ENCODE data around the gene SPIB. TPM values are rescaled to one million over a fixed set of nuclear protein-coding genes. Genes with fewer than 3 reads are reported as not detected.

Gene SPIB
- total and polyA plus RNA-seq, 4 donors: 0.09 to 5.0 (median 0.36) TPM

- peaks cover 6 to 33% (median 19%) of the 10 kb centered on the region in 4 donors for H3K36me3 ChIP-seq (ENCODE audit: control insufficient read depth in 4 of 4, insufficient read depth in 3 of 4, low read depth in 1 of 4, low read length in 3 of 4)
- WGBS: under 1% methylated on average over 78 of the region's 78 CpGs
Observed at GRCh38 chr19:50383852-50384684, 34.7 kb upstream of the SPIB start, which contains the start of gene POLD1. Gene POLD1 (plus strand): TSS chr19:50384347. CDS start chr19:50398852, 14,505 bp downstream.

GRCh38 chr19:50384685-50385535, 33.8 kb upstream of the SPIB start:
- H3K4me1 ChIP-seq (ENCODE audit: control insufficient read depth in 4 of 4, insufficient read depth in 4 of 4, low read length in 3 of 4): peaks cover 0 to 12% (median 10%) of the 10 kb centered on the region in 4 donors
- H3K9me3 ChIP-seq (ENCODE audit: control insufficient read depth in 4 of 4, low read length in 3 of 4): no peaks in the 10 kb centered on the region
- H3K27ac ChIP-seq (ENCODE audit: low read depth in 1 of 2, low read length in 2 of 2): peak overlapping the region; percentile 75 to 78
- no peak for DNase-seq (ENCODE audit: low spot score)
- H3K4me3 ChIP-seq (ENCODE audit: low read depth in 1 of 3, low read length in 3 of 3): peak overlapping the region; percentile 27 to 82 (median 63)
- H3K36me3 ChIP-seq (ENCODE audit: control insufficient read depth in 4 of 4, insufficient read depth in 3 of 4, low read depth in 1 of 4, low read length in 3 of 4): peaks cover 4 to 25% (median 15%) of the 10 kb centered on the region in 4 donors
- H3K27me3 ChIP-seq (ENCODE audit: control insufficient read depth in 4 of 4, insufficient read depth in 4 of 4, low read length in 3 of 4): no peaks in the 10 kb centered on the region
- 24% methylated on average over 26 of the region's 26 CpGs for WGBS
- H3K9ac ChIP-seq (ENCODE audit: low read depth in 1 of 2, low read length in 2 of 2): peak overlapping the region; percentile 4 to 69
- TF ChIP-seq TAF1 (conservative IDR thresholded peaks at IDR 0.05) (no peak), CTCF (IDR thresholded peaks at IDR 0.05; ENCODE audit: low read depth, low read length, missing input control) (no peak), HNF4G (IDR thresholded peaks at IDR 0.05) (no peak), ZBTB33 (IDR thresholded peaks at IDR 0.05) (no peak), GABPA (IDR thresholded peaks at IDR 0.05 in 1 of 2, conservative IDR thresholded peaks at IDR 0.05 in 1 of 2) (no peak), ATF3 (IDR thresholded peaks at IDR 0.05) (no peak), FOXA1 (IDR thresholded peaks at IDR 0.05) (no peak), MAX (IDR thresholded peaks at IDR 0.05) (no peak)

More at GRCh38 chr19:50383852-50384684, 34.7 kb upstream of the SPIB start, which contains the start of gene POLD1:
- Histone ChIP-seq H3K4me3 (ENCODE audit: low read depth in 1 of 3, low read length in 3 of 3) (peak within 1 kb of the TSS; percentile 27 to 82 (median 63)), H3K4me1 (ENCODE audit: control insufficient read depth in 4 of 4, insufficient read depth in 4 of 4, low read length in 3 of 4) (peaks cover 0 to 12% (median 10%) of the 10 kb centered on the region in 4 donors), H3K27me3 (ENCODE audit: control insufficient read depth in 4 of 4, insufficient read depth in 4 of 4, low read length in 3 of 4) (no peaks in the 10 kb centered on the region), H3K9me3 (ENCODE audit: control insufficient read depth in 4 of 4, low read length in 3 of 4) (no peaks in the 10 kb centered on the region), H3K27ac (ENCODE audit: low read depth in 1 of 2, low read length in 2 of 2) (peak within 1 kb of the TSS; percentile 75 to 78), H3K9ac (ENCODE audit: low read depth in 1 of 2, low read length in 2 of 2) (peak within 1 kb of the TSS; percentile 4 to 69)
- peak; percentile 98 for DNase-seq (ENCODE audit: low spot score)
- TF ChIP-seq ATF3 (IDR thresholded peaks at IDR 0.05) (no peak), GABPA (IDR thresholded peaks at IDR 0.05 in 1 of 2, conservative IDR thresholded peaks at IDR 0.05 in 1 of 2) (peak in 1 of 2 donors; percentile 80), NR2F2 (IDR thresholded peaks at IDR 0.05) (peak; percentile 68), YY1 (IDR thresholded peaks at IDR 0.05) (peak; percentile 58), REST (IDR thresholded peaks at IDR 0.05) (peak; percentile 46), EGR1 (IDR thresholded peaks at IDR 0.05; ENCODE audit: low read depth in 2 of 2) (peak in 1 of 2 donors; percentile 70), SP1 (IDR thresholded peaks at IDR 0.05) (peak; percentile 86), JUND (IDR thresholded peaks at IDR 0.05) (no peak), FOXA1 (IDR thresholded peaks at IDR 0.05) (peak; percentile 37), FOXA2 (IDR thresholded peaks at IDR 0.05) (no peak)

All from liver (tissue), 9 donors.